ENCODE results near the gene KLK15. TPM values are rescaled to one million over a fixed set of nuclear protein-coding genes. Genes with fewer than 3 reads are reported as not detected.

The KLK15 gene
- total and polyA plus RNA-seq, 7 donors = 2.1 to 10.2 (median 2.8) TPM; not detected in 4

DNA sequence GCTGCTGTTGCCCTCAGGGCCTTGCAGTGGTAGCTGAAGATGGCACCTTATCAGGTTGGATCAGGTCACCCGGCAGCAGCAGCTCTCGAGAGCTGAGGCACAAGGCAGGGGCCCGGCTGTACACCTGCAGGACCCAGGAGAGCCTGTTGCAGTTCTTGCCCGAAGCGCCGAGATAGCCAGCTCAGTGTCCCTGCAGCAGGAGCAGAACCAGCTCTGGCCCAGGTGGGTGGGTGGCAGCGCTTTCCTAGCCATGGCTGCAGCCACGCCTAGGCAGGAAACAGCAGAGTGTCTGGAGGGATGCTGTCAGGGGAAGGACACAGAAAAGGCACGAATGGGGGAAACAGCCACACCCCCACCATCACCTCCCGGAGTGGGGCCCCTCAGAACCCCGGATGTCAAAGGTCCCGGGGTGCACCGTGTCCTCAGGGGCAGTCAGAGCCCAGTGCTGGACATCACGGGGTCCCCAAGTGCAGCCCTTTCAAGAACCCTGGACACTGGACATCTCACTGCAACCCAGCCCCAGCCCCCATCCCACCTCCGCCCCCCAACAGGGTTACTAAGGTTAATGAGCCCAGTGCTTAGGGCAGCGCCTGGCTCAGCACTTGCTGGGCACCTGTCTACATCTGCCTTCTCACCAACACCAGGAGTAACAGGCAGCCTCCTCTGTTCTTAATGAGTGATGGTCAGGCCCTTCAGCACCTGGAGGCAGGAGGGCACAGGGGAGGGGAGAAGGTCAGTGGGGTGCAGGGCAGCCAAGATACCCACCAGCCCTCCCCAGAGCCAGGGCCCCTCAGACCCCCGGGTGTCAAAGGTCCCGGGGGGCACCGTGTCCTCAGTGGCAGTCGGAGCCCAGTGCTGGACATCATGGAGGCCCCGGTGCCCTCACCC lies 34.5 kb downstream of the KLK15 start:
- Histone ChIP-seq H3K4me1 (peaks cover 1 to 19% (median 16%) of the 10 kb centered on the region in 4 donors), H3K27me3 (no peaks in the 10 kb centered on the region), H3K36me3 (peaks cover 0 to 47% (median 12%) of the 10 kb centered on the region in 4 donors), H3K9me3 (no peaks in the 10 kb centered on the region), H3K4me3 (no peak overlapping the region), H3K27ac (no peak overlapping the region)
- WGBS, 2 donors = 79 to 90% methylated on average over 21 of the region's 21 CpGs
- TF ChIP-seq EP300 (IDR thresholded peaks at IDR 0.05) = no peak
- TF ChIP-seq, protein P1, sequence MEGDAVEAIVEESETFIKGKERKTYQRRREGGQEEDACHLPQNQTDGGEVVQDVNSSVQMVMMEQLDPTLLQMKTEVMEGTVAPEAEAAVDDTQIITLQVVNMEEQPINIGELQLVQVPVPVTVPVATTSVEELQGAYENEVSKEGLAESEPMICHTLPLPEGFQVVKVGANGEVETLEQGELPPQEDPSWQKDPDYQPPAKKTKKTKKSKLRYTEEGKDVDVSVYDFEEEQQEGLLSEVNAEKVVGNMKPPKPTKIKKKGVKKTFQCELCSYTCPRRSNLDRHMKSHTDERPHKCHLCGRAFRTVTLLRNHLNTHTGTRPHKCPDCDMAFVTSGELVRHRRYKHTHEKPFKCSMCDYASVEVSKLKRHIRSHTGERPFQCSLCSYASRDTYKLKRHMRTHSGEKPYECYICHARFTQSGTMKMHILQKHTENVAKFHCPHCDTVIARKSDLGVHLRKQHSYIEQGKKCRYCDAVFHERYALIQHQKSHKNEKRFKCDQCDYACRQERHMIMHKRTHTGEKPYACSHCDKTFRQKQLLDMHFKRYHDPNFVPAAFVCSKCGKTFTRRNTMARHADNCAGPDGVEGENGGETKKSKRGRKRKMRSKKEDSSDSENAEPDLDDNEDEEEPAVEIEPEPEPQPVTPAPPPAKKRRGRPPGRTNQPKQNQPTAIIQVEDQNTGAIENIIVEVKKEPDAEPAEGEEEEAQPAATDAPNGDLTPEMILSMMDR (IDR thresholded peaks at IDR 0.05) = no peak
- no peak for TF ChIP-seq POLR2AphosphoS5 (IDR thresholded peaks at IDR 0.05)
- TF ChIP-seq POLR2A (IDR thresholded peaks at IDR 0.05) = no peak
- intact Hi-C loops (cut with DNase I) = no loop called here
- DNase-seq = no peak

DNA sequence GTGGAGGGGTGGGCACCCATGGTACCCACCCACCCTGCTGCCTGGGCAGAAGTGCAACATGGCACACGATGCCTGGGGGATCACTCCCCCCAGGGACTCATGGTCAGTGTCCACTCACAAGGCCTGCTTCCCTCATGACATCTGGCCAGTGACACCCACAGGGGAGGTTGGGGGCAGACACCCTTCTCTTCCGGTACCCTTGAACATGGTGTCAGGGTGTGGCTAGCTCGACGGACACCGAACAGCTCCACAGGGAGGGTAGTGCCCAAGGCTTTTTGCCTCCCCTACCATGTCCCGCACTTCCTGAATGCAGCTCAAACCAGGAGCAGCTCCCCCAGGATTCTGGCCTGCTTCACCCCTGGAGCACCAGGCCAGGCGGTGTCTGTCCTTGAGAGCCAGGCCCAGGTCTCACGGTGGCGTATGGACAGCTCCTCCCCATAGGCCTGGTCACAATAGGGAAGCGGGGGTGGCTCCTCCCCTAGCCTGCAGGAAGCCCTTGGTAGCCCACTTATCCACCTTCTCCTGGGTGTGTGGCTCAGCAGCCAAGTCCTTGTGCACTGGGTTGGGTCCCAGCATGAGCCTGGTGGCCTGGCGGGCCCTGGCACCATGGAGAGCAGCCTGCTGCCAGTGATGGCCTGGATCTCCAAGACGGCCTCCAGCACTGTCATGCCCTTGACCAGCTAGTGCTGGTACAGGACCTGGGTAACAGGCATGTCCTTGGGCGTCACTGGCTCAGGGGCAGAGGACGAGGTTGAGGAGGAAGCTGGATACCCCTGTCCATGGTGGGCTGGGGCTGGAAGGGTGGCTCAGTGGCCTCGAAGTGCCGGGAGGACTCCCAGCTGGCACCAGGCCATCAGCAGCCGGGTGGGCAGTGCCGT lies 35.4 kb downstream of the KLK15 start:
- Histone ChIP-seq H3K4me1 (peaks cover 0 to 11% (median 7%) of the 10 kb centered on the region in 4 donors), H3K27ac (no peak overlapping the region), H3K4me3 (no peak overlapping the region), H3K36me3 (peaks cover 0 to 47% (median 12%) of the 10 kb centered on the region in 4 donors), H3K9me3 (no peaks in the 10 kb centered on the region), H3K27me3 (no peaks in the 10 kb centered on the region)
- WGBS, 2 donors = 74 to 91% methylated on average over 18 of the region's 18 CpGs
- intact Hi-C loops (cut with DNase I) = no loop called here
- no peak for TF ChIP-seq POLR2A (IDR thresholded peaks at IDR 0.05)
- TF ChIP-seq, protein P1 (IDR thresholded peaks at IDR 0.05) = no peak
- TF ChIP-seq EP300 (IDR thresholded peaks at IDR 0.05) = no peak
- no peak for TF ChIP-seq POLR2AphosphoS5 (IDR thresholded peaks at IDR 0.05)
- DNase-seq = no peak

DNA sequence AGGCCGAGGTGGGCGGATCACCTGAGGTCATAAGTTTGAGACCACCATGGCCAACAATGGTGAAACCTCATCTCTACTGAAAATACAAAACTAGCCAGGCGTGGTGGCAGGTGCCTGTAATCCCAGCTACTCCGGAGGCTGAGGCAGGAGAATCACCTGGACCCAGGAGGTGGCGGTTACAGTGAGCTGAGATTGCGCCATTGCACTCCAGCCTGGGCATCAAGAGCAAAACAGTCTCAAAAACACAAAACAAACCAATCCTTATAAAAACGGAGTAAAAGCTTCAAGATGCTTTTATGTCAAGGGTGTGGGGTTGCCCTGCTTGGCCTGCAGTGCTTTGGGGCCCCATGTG lies 36.0 kb downstream of the KLK15 start:
- peaks cover 0 to 4% (median under 1%) of the 10 kb centered on the region in 4 donors for H3K4me1 ChIP-seq
- no peak overlapping the region for H3K4me3 ChIP-seq
- H3K27ac ChIP-seq = no peak overlapping the region
- intact Hi-C loops (cut with DNase I) = no loop called here
- H3K9me3 ChIP-seq = no peaks in the 10 kb centered on the region
- H3K27me3 ChIP-seq = no peaks in the 10 kb centered on the region
- no peak for DNase-seq
- TF ChIP-seq POLR2AphosphoS5 (IDR thresholded peaks at IDR 0.05) (no peak), POLR2A (IDR thresholded peaks at IDR 0.05) (no peak), EP300 (IDR thresholded peaks at IDR 0.05) (no peak)
- TF ChIP-seq, protein P1 (IDR thresholded peaks at IDR 0.05) = no peak
- WGBS, 2 donors = 86 to 91% methylated on average over 7 of the region's 7 CpGs
- peaks cover 0 to 47% (median 12%) of the 10 kb centered on the region in 4 donors for H3K36me3 ChIP-seq

DNA sequence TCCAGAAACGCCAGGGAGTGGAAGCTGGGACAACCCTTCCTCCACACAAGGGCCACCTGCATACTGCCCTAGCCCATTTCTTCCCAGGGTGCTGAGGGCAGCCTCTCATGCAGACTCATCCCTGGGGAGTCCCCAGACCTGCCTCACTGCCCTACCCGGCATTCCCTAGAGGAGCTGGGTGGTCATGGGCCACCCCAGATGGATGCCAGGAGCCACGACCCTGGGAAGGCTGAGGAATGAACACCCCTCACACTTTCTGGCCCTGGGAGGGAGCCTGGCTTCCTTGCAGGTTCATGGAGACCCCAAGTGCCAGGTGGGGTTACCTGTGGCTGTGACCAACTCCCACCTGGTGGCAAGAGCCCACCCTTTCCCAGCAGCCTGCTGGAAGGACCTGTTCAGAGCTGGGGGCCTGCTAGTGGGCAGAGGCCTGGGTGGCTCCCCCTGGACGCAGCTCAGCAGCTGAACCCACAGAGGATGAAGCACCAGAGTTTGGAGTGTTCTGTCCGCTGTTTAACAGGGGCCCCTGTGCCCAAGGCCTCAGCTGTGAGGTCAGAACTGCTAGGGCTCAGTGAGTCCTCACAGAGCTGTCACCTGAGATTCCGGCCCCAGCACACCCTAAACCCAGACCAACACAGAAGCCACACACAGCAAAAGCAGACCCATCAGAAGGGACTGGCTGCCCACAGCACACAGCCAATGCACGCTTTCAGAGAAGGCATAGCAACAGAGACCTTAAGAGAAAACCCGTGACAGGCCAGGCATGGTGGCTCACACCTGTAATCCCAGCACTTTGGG lies 36.5 kb downstream of the KLK15 start:
- H3K9me3 ChIP-seq = no peaks in the 10 kb centered on the region
- peaks cover 0 to 45% (median 10%) of the 10 kb centered on the region in 4 donors for H3K36me3 ChIP-seq
- H3K4me1 ChIP-seq = no peaks in the 10 kb centered on the region
- H3K27ac ChIP-seq = no peak overlapping the region
- no peak for DNase-seq
- intact Hi-C loops (cut with DNase I) = no loop called here
- no peaks in the 10 kb centered on the region for H3K27me3 ChIP-seq
- 83 to 87% methylated on average over 8 of the region's 8 CpGs for WGBS, 2 donors
- no peak overlapping the region for H3K4me3 ChIP-seq
- TF ChIP-seq POLR2AphosphoS5 (IDR thresholded peaks at IDR 0.05) (no peak), POLR2A (IDR thresholded peaks at IDR 0.05) (no peak), EP300 (IDR thresholded peaks at IDR 0.05) (no peak)
- TF ChIP-seq, protein P1 (IDR thresholded peaks at IDR 0.05) = no peak

All from sigmoid colon (tissue), 7 donors.